GM23338 (cell line): ENCODE measurements around the gene ALCAM. TPM values are rescaled to one million over a fixed set of nuclear protein-coding genes. Genes with fewer than 3 reads are reported as not detected.

Source experiments
- ATAC-seq: fragments of 200-7000 bp; cut with Tn5 transposase; 3 replicates; pipeline ENCODE4 v1.9.1; 2020
- DNase-seq: peaks from one replicate; pipeline ENCODE4 v3.0.0-alpha.2; 2015; ENCODE audit warnings: low spot score
- H2AFZ ChIP-seq: fragments of 200-600 bp; sonication (generic); 2 replicates; pipeline ENCODE4 v1.8.0; 2016; ENCODE audit warnings: antibody characterized with exemption, mild to moderate bottlenecking, moderate library complexity
- H3F3A ChIP-seq: fragments of 200-600 bp; sonication (generic); replicated peaks from 2 replicates; pipeline ENCODE4 v1.8.0; 2017; ENCODE audit warnings: antibody characterized with exemption, mixed run types, low read depth
- H3K27ac ChIP-seq: fragments of 200-600 bp; sonication (generic); 2 replicates; pipeline ENCODE4 v1.6.1; 2016; ENCODE audit warnings: low read depth
- H3K27me3 ChIP-seq: fragments of 200-600 bp; sonication (generic); 2 replicates; pipeline ENCODE4 v1.8.0; 2016; ENCODE audit warnings: mild to moderate bottlenecking, mixed run types, moderate library complexity; ENCODE audit not compliant: insufficient read depth
- H3K36me3 ChIP-seq: fragments of 200-600 bp; sonication (generic); 2 replicates; pipeline ENCODE4 v1.8.0; 2016; ENCODE audit warnings: mild to moderate bottlenecking; ENCODE audit not compliant: insufficient read depth
- H3K4me1 ChIP-seq: fragments of 200-600 bp; sonication (generic); 2 replicates; pipeline ENCODE4 v1.8.0; 2016; ENCODE audit warnings: mild to moderate bottlenecking, moderate library complexity; ENCODE audit not compliant: insufficient read depth
- H3K4me2 ChIP-seq: fragments of 200-600 bp; sonication (generic); 2 replicates; pipeline ENCODE4 v1.7.1; 2017; ENCODE audit warnings: mixed run types
- H3K4me3 ChIP-seq: fragments of 200-600 bp; sonication (generic); 2 replicates; pipeline ENCODE4 v1.6.1; 2016; ENCODE audit warnings: mixed run types
- H3K79me2 ChIP-seq: fragments of 200-600 bp; sonication (generic); replicated peaks from 2 replicates; pipeline ENCODE4 v1.8.0; 2017; ENCODE audit warnings: mild to moderate bottlenecking; ENCODE audit not compliant: insufficient read depth
- H3K9me2 ChIP-seq: fragments of 200-600 bp; sonication (generic); 2 replicates; pipeline ENCODE4 v1.8.0; 2017; ENCODE audit not compliant: insufficient read depth
- H4K20me1 ChIP-seq: fragments of 200-600 bp; sonication (generic); replicated peaks from 2 replicates; pipeline ENCODE4 v1.8.0; 2017; ENCODE audit warnings: mild to moderate bottlenecking; ENCODE audit not compliant: insufficient read depth
- H3K27ac Mint-ChIP-seq: 2 replicates; pipeline ENCODE4 v1.8.0; 2020; ENCODE audit warnings: inconsistent platforms, mild to moderate bottlenecking, moderate library complexity, mixed read lengths
- H3K27me3 Mint-ChIP-seq: 3 replicates; pipeline ENCODE4 v1.8.0; 2022; ENCODE audit warnings: low read depth, mild to moderate bottlenecking, moderate library complexity, mixed read lengths, inconsistent platforms; ENCODE audit not compliant: insufficient read depth, poor library complexity
- H3K36me3 Mint-ChIP-seq: 3 replicates; pipeline ENCODE4 v1.8.0; 2021; ENCODE audit warnings: low read depth, mild to moderate bottlenecking, inconsistent platforms, moderate library complexity, mixed read lengths
- H3K4me1 Mint-ChIP-seq: 3 replicates; pipeline ENCODE4 v1.8.0; 2020; ENCODE audit warnings: mild to moderate bottlenecking, inconsistent platforms, mixed read lengths
- H3K4me3 Mint-ChIP-seq: 3 replicates; pipeline ENCODE4 v1.8.0; 2021; ENCODE audit warnings: moderate library complexity, mild to moderate bottlenecking, inconsistent platforms, mixed read lengths
- H3K9me3 Mint-ChIP-seq: 3 replicates; pipeline ENCODE4 v1.8.0; 2020; ENCODE audit warnings: moderate library complexity, mild to moderate bottlenecking, inconsistent platforms, mixed read lengths
- EZH2 ChIP-seq: fragments of 200-600 bp; sonication (generic); IDR thresholded peaks from one replicate; pipeline ENCODE4 v1.8.0; 2017; ENCODE audit warnings: antibody characterized with exemption, mild to moderate bottlenecking, low read depth; ENCODE audit not compliant: unreplicated experiment
- NANOG ChIP-seq: IDR thresholded peaks from 2 replicates; pipeline ENCODE4 v1.6.1; 2016; ENCODE audit warnings: antibody characterized with exemption, borderline replicate concordance
- STAT1 ChIP-seq: IDR thresholded peaks from one replicate; pipeline ENCODE4 v1.6.1; 2016; ENCODE audit warnings: antibody characterized with exemption; ENCODE audit not compliant: unreplicated experiment
- polyA plus RNA-seq: library from polyadenylated mRNA; unstranded; fragments of >200 nt; fragmentation: Nextera tagmentation; extraction: Ambion mirVana; gene quantifications from 2 replicates; pipeline ENCODE4 v1.2.1, GENCODE V29; 2016
- total RNA-seq: library from RNA; depleted of rRNA; stranded (reverse); fragments of >200 nt; shearing (Covaris generic); gene quantifications from 2 replicates; pipeline ENCODE4 v1.2.3, GENCODE V29; 2014
- TF ChIP-seq, protein P1 (sequence below): IDR thresholded peaks from 2 replicates; pipeline ENCODE4 v1.6.1; 2016; ENCODE audit warnings: antibody characterized with exemption
- TF ChIP-seq, protein P2 (sequence below): fragments of 250-450 bp; sonication (Bioruptor Pico); IDR thresholded peaks from 2 replicates; pipeline ENCODE4 v1.5.0; 2020; ENCODE audit warnings: mild to moderate bottlenecking, moderate library complexity
- TF ChIP-seq, protein P3 (sequence below), 2 experiments: fragments of 200-600 bp in 1 of 2; sonication (generic) in 1 of 2; conservative IDR thresholded peaks; 2 replicates each; pipeline versions ENCODE4 v1.5.1 to v1.6.1; 2016 to 2017; ENCODE audit warnings: antibody characterized with exemption in 2 of 2, low read depth in 2 of 2, mild to moderate bottlenecking in 2 of 2, moderate library complexity in 1 of 2

Gene ALCAM
- total and polyA plus RNA-seq, 2 experiments from 2014 or later = 11.3 to 36.0 TPM

DNA sequence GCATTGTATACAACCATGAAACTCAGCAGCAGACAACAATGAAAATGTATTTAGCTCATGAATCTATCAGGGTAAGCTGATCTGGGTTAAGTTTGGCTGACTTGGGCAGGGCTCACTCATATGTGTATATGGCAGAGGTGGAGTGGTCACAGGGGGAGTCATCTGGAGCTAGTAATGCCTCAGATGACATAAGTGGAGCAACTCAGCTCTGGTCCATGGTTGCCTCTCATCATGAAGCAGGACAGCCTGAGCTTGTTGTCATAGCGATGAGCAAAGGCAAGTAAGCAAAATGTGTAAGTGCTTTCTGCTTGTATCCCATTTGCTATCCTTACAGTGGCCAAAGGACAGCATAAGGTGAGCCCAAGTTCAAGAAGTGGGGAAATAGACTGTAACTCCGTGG is 64.5 kb downstream of the ALCAM start:
- Histone ChIP-seq H3K36me3 (no peaks in the 10 kb centered on the region), H4K20me1 (no peaks in the 10 kb centered on the region), H2AFZ (no peak overlapping the region), H3K9me2 (no peaks in the 10 kb centered on the region), H3F3A (no peaks in the 10 kb centered on the region), H3K79me2 (no peaks in the 10 kb centered on the region), H3K4me1 (peaks cover 8% of the 10 kb centered on the region; the same call in 1 of the 2 replicates), H3K27ac (no peak overlapping the region), H3K27me3 (no peaks in the 10 kb centered on the region), H3K4me2 (no peak overlapping the region), H3K4me3 (no peak overlapping the region)
- ATAC-seq (no peak), DNase-seq (no peak)
- peak overlapping the region; percentile 8; the same call in 1 of the 2 replicates for H3K27ac Mint-ChIP-seq
- peaks cover 7% of the 10 kb centered on the region; the same call in 2 of the 3 replicates for H3K9me3 Mint-ChIP-seq
- H3K4me3 Mint-ChIP-seq = no peak overlapping the region
- H3K4me1 Mint-ChIP-seq = peaks cover 16% of the 10 kb centered on the region
- H3K27me3 Mint-ChIP-seq = no peaks in the 10 kb centered on the region
- TF ChIP-seq, protein P1, sequence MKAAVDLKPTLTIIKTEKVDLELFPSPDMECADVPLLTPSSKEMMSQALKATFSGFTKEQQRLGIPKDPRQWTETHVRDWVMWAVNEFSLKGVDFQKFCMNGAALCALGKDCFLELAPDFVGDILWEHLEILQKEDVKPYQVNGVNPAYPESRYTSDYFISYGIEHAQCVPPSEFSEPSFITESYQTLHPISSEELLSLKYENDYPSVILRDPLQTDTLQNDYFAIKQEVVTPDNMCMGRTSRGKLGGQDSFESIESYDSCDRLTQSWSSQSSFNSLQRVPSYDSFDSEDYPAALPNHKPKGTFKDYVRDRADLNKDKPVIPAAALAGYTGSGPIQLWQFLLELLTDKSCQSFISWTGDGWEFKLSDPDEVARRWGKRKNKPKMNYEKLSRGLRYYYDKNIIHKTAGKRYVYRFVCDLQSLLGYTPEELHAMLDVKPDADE = no peak
- TF ChIP-seq, protein P2, sequence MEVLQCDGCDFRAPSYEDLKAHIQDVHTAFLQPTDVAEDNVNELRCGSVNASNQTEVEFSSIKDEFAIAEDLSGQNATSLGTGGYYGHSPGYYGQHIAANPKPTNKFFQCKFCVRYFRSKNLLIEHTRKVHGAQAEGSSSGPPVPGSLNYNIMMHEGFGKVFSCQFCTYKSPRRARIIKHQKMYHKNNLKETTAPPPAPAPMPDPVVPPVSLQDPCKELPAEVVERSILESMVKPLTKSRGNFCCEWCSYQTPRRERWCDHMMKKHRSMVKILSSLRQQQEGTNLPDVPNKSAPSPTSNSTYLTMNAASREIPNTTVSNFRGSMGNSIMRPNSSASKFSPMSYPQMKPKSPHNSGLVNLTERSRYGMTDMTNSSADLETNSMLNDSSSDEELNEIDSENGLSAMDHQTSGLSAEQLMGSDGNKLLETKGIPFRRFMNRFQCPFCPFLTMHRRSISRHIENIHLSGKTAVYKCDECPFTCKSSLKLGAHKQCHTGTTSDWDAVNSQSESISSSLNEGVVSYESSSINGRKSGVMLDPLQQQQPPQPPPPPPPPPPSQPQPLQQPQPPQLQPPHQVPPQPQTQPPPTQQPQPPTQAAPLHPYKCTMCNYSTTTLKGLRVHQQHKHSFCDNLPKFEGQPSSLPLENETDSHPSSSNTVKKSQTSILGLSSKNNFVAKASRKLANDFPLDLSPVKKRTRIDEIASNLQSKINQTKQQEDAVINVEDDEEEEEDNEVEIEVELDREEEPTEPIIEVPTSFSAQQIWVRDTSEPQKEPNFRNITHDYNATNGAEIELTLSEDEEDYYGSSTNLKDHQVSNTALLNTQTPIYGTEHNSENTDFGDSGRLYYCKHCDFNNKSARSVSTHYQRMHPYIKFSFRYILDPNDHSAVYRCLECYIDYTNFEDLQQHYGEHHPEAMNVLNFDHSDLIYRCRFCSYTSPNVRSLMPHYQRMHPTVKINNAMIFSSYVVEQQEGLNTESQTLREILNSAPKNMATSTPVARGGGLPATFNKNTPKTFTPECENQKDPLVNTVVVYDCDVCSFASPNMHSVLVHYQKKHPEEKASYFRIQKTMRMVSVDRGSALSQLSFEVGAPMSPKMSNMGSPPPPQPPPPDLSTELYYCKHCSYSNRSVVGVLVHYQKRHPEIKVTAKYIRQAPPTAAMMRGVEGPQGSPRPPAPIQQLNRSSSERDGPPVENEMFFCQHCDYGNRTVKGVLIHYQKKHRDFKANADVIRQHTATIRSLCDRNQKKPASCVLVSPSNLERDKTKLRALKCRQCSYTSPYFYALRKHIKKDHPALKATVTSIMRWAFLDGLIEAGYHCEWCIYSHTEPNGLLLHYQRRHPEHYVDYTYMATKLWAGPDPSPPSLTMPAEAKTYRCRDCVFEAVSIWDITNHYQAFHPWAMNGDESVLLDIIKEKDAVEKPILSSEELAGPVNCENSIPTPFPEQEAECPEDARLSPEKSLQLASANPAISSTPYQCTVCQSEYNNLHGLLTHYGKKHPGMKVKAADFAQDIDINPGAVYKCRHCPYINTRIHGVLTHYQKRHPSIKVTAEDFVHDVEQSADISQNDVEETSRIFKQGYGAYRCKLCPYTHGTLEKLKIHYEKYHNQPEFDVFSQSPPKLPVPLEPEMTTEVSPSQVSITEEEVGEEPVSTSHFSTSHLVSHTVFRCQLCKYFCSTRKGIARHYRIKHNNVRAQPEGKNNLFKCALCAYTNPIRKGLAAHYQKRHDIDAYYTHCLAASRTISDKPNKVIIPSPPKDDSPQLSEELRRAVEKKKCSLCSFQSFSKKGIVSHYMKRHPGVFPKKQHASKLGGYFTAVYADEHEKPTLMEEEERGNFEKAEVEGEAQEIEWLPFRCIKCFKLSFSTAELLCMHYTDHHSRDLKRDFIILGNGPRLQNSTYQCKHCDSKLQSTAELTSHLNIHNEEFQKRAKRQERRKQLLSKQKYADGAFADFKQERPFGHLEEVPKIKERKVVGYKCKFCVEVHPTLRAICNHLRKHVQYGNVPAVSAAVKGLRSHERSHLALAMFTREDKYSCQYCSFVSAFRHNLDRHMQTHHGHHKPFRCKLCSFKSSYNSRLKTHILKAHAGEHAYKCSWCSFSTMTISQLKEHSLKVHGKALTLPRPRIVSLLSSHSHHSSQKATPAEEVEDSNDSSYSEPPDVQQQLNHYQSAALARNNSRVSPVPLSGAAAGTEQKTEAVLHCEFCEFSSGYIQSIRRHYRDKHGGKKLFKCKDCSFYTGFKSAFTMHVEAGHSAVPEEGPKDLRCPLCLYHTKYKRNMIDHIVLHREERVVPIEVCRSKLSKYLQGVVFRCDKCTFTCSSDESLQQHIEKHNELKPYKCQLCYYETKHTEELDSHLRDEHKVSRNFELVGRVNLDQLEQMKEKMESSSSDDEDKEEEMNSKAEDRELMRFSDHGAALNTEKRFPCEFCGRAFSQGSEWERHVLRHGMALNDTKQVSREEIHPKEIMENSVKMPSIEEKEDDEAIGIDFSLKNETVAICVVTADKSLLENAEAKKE (CRISPR knock-in tag) = no peak
- TF ChIP-seq, protein P3, sequence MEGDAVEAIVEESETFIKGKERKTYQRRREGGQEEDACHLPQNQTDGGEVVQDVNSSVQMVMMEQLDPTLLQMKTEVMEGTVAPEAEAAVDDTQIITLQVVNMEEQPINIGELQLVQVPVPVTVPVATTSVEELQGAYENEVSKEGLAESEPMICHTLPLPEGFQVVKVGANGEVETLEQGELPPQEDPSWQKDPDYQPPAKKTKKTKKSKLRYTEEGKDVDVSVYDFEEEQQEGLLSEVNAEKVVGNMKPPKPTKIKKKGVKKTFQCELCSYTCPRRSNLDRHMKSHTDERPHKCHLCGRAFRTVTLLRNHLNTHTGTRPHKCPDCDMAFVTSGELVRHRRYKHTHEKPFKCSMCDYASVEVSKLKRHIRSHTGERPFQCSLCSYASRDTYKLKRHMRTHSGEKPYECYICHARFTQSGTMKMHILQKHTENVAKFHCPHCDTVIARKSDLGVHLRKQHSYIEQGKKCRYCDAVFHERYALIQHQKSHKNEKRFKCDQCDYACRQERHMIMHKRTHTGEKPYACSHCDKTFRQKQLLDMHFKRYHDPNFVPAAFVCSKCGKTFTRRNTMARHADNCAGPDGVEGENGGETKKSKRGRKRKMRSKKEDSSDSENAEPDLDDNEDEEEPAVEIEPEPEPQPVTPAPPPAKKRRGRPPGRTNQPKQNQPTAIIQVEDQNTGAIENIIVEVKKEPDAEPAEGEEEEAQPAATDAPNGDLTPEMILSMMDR (conservative IDR thresholded peaks at IDR 0.05; ENCODE audit: low read depth in 2 of 2) = no peak
- TF ChIP-seq EZH2 (no peak), STAT1 (no peak), NANOG (no peak)
- peaks cover 8% of the 10 kb centered on the region for H3K36me3 Mint-ChIP-seq
